H1 (cell line): ENCODE results near the gene GRIP2. TPM values are rescaled to one million over a fixed set of nuclear protein-coding genes. Genes with fewer than 3 reads are reported as not detected.

Experiments used
- MAFK ChIP-seq: IDR thresholded peaks from 2 replicates; pipeline ENCODE4 v1.6.1; 2012; ENCODE audit warnings: low read depth, mild to moderate bottlenecking, improper control_type of control experiment, low read length
- SAP30 ChIP-seq: fragments of 300-600 bp; sonication (generic); IDR thresholded peaks from 2 replicates; pipeline ENCODE4 v1.7.1; 2012; ENCODE audit warnings: low read length, moderate library complexity, mild to moderate bottlenecking, inconsistent platforms; ENCODE audit not compliant: insufficient read depth, insufficient replicate concordance
- SIN3A ChIP-seq, 2 experiments: IDR thresholded peaks in 1 of 2; conservative IDR thresholded peaks in 1 of 2; 2 replicates each; pipeline ENCODE4 v1.6.1; 2011 to 2012; ENCODE audit warnings: low read length in 2 of 2, improper control_type of control experiment in 1 of 2, low read depth in 1 of 2, mild to moderate bottlenecking in 1 of 2
- TAF7 ChIP-seq: optimal IDR thresholded peaks from 2 replicates; pipeline ENCODE3; 2011; ENCODE audit warnings: low read depth, mild to moderate bottlenecking, inconsistent platforms, low read length, moderate library complexity, borderline replicate concordance
- polyA plus RNA-seq, 7 experiments: library from polyadenylated mRNA; depleted of rRNA in 3 of 7; stranded (reverse) in 5 of 7; unstranded in 2 of 7; fragments of >200 nt in 5 of 7; fragments of 200-250 nt in 2 of 7; gene quantifications; 1 replicate in 5 of 7; 2 replicates in 1 of 7; 4 replicates in 1 of 7; pipeline versions ENCODE4 v1.2.1 to v1.2.3, GENCODE V29; 2011 to 2013; ENCODE audit warnings: missing spikeins in 2 of 7, mixed read lengths in 2 of 7
- total RNA-seq: library from RNA; stranded (reverse); fragmentation: NEBNext Ultra II Directional; extraction: Animal tissue kit (Norgen Biotek cat#: 25700); gene quantifications from 2 replicates; pipeline ENCODE4 v1.2.1, GENCODE V29; 2021
- TF ChIP-seq, protein P1 (sequence below), 3 experiments: IDR thresholded peaks; 1 replicate in 2 of 3; 2 replicates in 1 of 3; pipeline versions ENCODE4 v1.5.1 to v1.6.1; 2011; ENCODE audit warnings: low read length in 3 of 3, mild to moderate bottlenecking in 3 of 3, inconsistent platforms in 2 of 3, low read depth in 1 of 3, moderate library complexity in 1 of 3; ENCODE audit not compliant: insufficient read depth in 1 of 3; ENCODE audit errors: control extremely low read depth in 1 of 3
- TF ChIP-seq, protein P2 (sequence below): IDR thresholded peaks from 2 replicates; pipeline ENCODE4 v1.6.1; 2012; ENCODE audit warnings: inconsistent platforms

GRIP2 gene
- total and polyA plus RNA-seq, 2 of the 8 experiments (the other 6 are each of a cell fraction or from before 2014, with no cell fraction given), result 2.5 to 6.4 TPM

DNA sequence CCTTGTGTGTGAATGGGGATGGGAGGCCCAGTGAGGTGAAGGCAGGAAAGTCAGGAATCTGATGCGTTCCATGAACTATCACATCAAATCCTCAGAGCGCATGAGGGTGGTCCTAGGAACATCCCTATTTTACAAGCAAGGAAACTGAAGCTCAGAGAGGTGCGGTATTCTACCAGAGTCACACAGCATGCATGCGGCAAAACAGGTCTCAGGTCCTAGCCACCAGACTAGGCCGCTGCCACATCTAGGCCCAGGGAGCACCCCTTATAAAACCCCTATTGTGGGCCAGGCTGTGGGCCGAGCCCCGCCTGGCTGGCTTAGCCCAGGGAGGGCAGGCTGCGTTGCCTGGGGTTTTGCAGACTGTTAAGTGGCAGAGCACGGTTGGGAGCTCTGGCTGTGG is 17.9 kb upstream of the GRIP2 start (continued):
- TF ChIP-seq, protein P1, sequence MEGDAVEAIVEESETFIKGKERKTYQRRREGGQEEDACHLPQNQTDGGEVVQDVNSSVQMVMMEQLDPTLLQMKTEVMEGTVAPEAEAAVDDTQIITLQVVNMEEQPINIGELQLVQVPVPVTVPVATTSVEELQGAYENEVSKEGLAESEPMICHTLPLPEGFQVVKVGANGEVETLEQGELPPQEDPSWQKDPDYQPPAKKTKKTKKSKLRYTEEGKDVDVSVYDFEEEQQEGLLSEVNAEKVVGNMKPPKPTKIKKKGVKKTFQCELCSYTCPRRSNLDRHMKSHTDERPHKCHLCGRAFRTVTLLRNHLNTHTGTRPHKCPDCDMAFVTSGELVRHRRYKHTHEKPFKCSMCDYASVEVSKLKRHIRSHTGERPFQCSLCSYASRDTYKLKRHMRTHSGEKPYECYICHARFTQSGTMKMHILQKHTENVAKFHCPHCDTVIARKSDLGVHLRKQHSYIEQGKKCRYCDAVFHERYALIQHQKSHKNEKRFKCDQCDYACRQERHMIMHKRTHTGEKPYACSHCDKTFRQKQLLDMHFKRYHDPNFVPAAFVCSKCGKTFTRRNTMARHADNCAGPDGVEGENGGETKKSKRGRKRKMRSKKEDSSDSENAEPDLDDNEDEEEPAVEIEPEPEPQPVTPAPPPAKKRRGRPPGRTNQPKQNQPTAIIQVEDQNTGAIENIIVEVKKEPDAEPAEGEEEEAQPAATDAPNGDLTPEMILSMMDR (IDR thresholded peaks at IDR 0.05; ENCODE audit: control extremely low read depth in 1 of 3, insufficient read depth in 1 of 3, low read depth in 1 of 3, low read length in 3 of 3), result no peak
- TF ChIP-seq MAFK (no peak), SIN3A (conservative IDR thresholded peaks at IDR 0.05 in 1 of 2, IDR thresholded peaks at IDR 0.05 in 1 of 2; ENCODE audit: low read depth in 1 of 2, low read length in 2 of 2) (no peak), TAF7 (no peak), SAP30 (no peak)
- TF ChIP-seq, protein P2, sequence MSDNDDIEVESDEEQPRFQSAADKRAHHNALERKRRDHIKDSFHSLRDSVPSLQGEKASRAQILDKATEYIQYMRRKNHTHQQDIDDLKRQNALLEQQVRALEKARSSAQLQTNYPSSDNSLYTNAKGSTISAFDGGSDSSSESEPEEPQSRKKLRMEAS, result no peak
